PFSK-1 (cell line): Measurements from ENCODE around the gene LIMK2.

Experiments used
- FOXP2 ChIP-seq: optimal IDR thresholded peaks from 2 replicates; pipeline ENCODE3; 2011; ENCODE audit warnings: borderline replicate concordance, control low read depth, inconsistent platforms; ENCODE audit not compliant: insufficient read depth; ENCODE audit errors: extremely low read length, extremely low read depth
- POLR2AphosphoS5 ChIP-seq: IDR thresholded peaks from 2 replicates; pipeline ENCODE4 v1.6.1; 2012; ENCODE audit warnings: low read depth, mild to moderate bottlenecking, control low read depth, low read length, moderate library complexity
- REST ChIP-seq, 2 experiments: IDR thresholded peaks; 2 replicates each; pipeline versions ENCODE4 v1.6.1 to v1.8.0; 2011 to 2012; ENCODE audit warnings: low read depth in 2 of 2, low read length in 2 of 2, control low read depth in 1 of 2, inconsistent platforms in 1 of 2, mild to moderate bottlenecking in 1 of 2, moderate library complexity in 1 of 2; ENCODE audit not compliant: insufficient read depth in 1 of 2
- SIN3A ChIP-seq: IDR thresholded peaks from 2 replicates; pipeline ENCODE4 v1.6.1; 2012; ENCODE audit warnings: mild to moderate bottlenecking, low read length, moderate library complexity, borderline replicate concordance; ENCODE audit not compliant: insufficient read depth
- TAF1 ChIP-seq: IDR thresholded peaks from 2 replicates; pipeline ENCODE4 v1.6.1; 2012; ENCODE audit warnings: low read length, control low read depth, borderline replicate concordance; ENCODE audit not compliant: insufficient read depth

The LIMK2 gene

GRCh38 chr22:31321421-31321820 is 109.3 kb downstream of the LIMK2 start:
- TF ChIP-seq SIN3A (no peak), POLR2AphosphoS5 (no peak), REST (IDR thresholded peaks at IDR 0.05; ENCODE audit: insufficient read depth in 1 of 2, low read depth in 2 of 2, low read length in 2 of 2) (no peak), TAF1 (no peak), FOXP2 (no peak)

GRCh38 chr22:31323578-31324550 is 111.8 kb downstream of the LIMK2 start:
- TF ChIP-seq TAF1 (no peak), FOXP2 (no peak), SIN3A (no peak), REST (IDR thresholded peaks at IDR 0.05; ENCODE audit: insufficient read depth in 1 of 2, low read depth in 2 of 2, low read length in 2 of 2) (no peak)

- TF ChIP-seq TAF1, result no peak
- TF ChIP-seq SIN3A, result no peak
- TF ChIP-seq FOXP2, result no peak
- no peak for TF ChIP-seq POLR2AphosphoS5
- TF ChIP-seq REST (IDR thresholded peaks at IDR 0.05; ENCODE audit: insufficient read depth in 1 of 2, low read depth in 2 of 2, low read length in 2 of 2), result no peak
Measured at GRCh38 chr22:31326877-31327276, 114.8 kb downstream of the LIMK2 start.

GRCh38 chr22:31327806-31328543 is 115.9 kb downstream of the LIMK2 start:
- TF ChIP-seq REST (IDR thresholded peaks at IDR 0.05; ENCODE audit: insufficient read depth in 1 of 2, low read depth in 2 of 2, low read length in 2 of 2) (no peak), TAF1 (no peak), FOXP2 (no peak), POLR2AphosphoS5 (no peak), SIN3A (no peak)

GRCh38 chr22:31328544-31328960 is 116.5 kb downstream of the LIMK2 start:
- TF ChIP-seq TAF1, result no peak
- TF ChIP-seq FOXP2, result no peak
- no peak for TF ChIP-seq POLR2AphosphoS5
- TF ChIP-seq REST (IDR thresholded peaks at IDR 0.05; ENCODE audit: insufficient read depth in 1 of 2, low read depth in 2 of 2, low read length in 2 of 2), result no peak
- no peak for TF ChIP-seq SIN3A
